GM19397 (cell line): Measurements from ENCODE around the gene UBE2G1.
A peak's percentile ranks its signal among the peaks of the same experiment; 100 is the strongest.
"Not testable (repeated sequence)": the region's sequence is repeated elsewhere in the genome, so short reads cannot be mapped to it uniquely, and the experiment has no call there.

Source experiments
- ATAC-seq: cut with Tn5 transposase; IDR thresholded peaks from one replicate; pipeline ENCODE4 v1.9.1; 2021; ENCODE audit warnings: mild to moderate bottlenecking, moderate library complexity; ENCODE audit not compliant: unreplicated experiment

Gene UBE2G1

GRCh38 chr17:4366327-4367063, at the start of gene UBE2G1:
Gene UBE2G1, minus strand, starts transcription at chr17:4366675. Its CDS starts 359 bp downstream, at chr17:4366316.
- ATAC-seq: peak; percentile 77

GRCh38 chr17:4412933-4413831, 46.7 kb upstream of the UBE2G1 start:
- ATAC-seq: no peak

- no peak for ATAC-seq
These were observed 44.7 kb upstream of the UBE2G1 start for GRCh38 chr17:4411201-4411600.

- no peak for ATAC-seq
These were observed 43.2 kb upstream of the UBE2G1 start for GRCh38 chr17:4409659-4410058.

GRCh38 chr17:4407851-4408250, 41.4 kb upstream of the UBE2G1 start:
- ATAC-seq: no peak

- no peak for ATAC-seq
These were observed 40.7 kb upstream of the UBE2G1 start for GRCh38 chr17:4407216-4407615.

- no peak for ATAC-seq
These were observed 39.9 kb upstream of the UBE2G1 start for GRCh38 chr17:4406386-4406785.

GRCh38 chr17:4405699-4406098, 39.2 kb upstream of the UBE2G1 start:
- no peak for ATAC-seq

GRCh38 chr17:4405038-4405669, 38.7 kb upstream of the UBE2G1 start:
- no peak for ATAC-seq

- no peak for ATAC-seq
These were observed 31.4 kb upstream of the UBE2G1 start for GRCh38 chr17:4397840-4398239.

- ATAC-seq: no peak
These were observed 28.6 kb upstream of the UBE2G1 start for GRCh38 chr17:4395111-4395478.

- ATAC-seq: no peak
These were observed 28.0 kb upstream of the UBE2G1 start for GRCh38 chr17:4394208-4395110.

GRCh38 chr17:4393806-4394205, 27.3 kb upstream of the UBE2G1 start:
- ATAC-seq: no peak

- ATAC-seq: no peak
These were observed 22.6 kb upstream of the UBE2G1 start for GRCh38 chr17:4389079-4389478.

- no peak for ATAC-seq
These were observed 20.7 kb upstream of the UBE2G1 start for GRCh38 chr17:4387137-4387536.

GRCh38 chr17:4386406-4386805, 19.9 kb upstream of the UBE2G1 start:
- ATAC-seq: no peak

GRCh38 chr17:4381690-4382671, 15.5 kb upstream of the UBE2G1 start:
- no peak for ATAC-seq

GRCh38 chr17:4378626-4379025, 12.2 kb upstream of the UBE2G1 start:
- ATAC-seq: no peak

- not testable (repeated sequence) for ATAC-seq
These were observed 10.8 kb upstream of the UBE2G1 start for GRCh38 chr17:4377247-4377646.
